Breast epithelium (tissue), 4 donors: ENCODE results near the gene TNFRSF17. TPM values are rescaled to one million over a fixed set of nuclear protein-coding genes. Genes with fewer than 3 reads are reported as not detected.
A peak's percentile ranks its signal among the peaks of the same experiment; 100 is the strongest.

ENCODE experiments used
- DNase-seq, 2 donors: peaks; one replicate each; pipeline ENCODE4 v3.0.0-alpha.2; 2019; ENCODE audit warnings: low spot score in 2 of 2
- H3K27ac ChIP-seq, 2 donors: fragments of 200-600 bp; sonication (generic) in 1 of 2; one replicate each; pipeline ENCODE4 v1.5.1; 2016 to 2019; ENCODE audit warnings: mild to moderate bottlenecking in 1 of 2
- H3K27me3 ChIP-seq, 2 donors: fragments of 200-600 bp; sonication (generic) in 1 of 2; one replicate each; pipeline versions ENCODE4 v1.5.1 to v1.6.0; 2017 to 2019; ENCODE audit warnings: control low read depth in 1 of 2, mild to moderate bottlenecking in 1 of 2
- H3K36me3 ChIP-seq: fragments of 200-600 bp; one replicate; pipeline ENCODE4 v1.5.1; 2019
- H3K4me1 ChIP-seq, 2 donors: fragments of 200-600 bp; sonication (generic); one replicate each; pipeline ENCODE4 v1.5.1; 2016 to 2019; ENCODE audit warnings: control low read depth in 1 of 2
- H3K4me3 ChIP-seq, 3 donors: fragments of 200-600 bp; sonication (generic); 1 replicate in 2 of 3; 2 replicates in 1 of 3; pipeline ENCODE4 v1.5.1; 2016 to 2019; ENCODE audit warnings: mild to moderate bottlenecking in 3 of 3, moderate library complexity in 2 of 3
- H3K9me3 ChIP-seq, 2 donors: fragments of 200-600 bp; sonication (generic) in 1 of 2; one replicate each; pipeline ENCODE4 v1.5.1; 2016 to 2019; ENCODE audit warnings: control low read depth in 1 of 2
- POLR2A ChIP-seq: fragments of 450-650 bp; IDR thresholded peaks from one replicate; pipeline ENCODE4 v1.6.1; 2016; ENCODE audit warnings: antibody characterized with exemption, mild to moderate bottlenecking, moderate library complexity
- POLR2AphosphoS5 ChIP-seq, 3 donors: sonication (generic); formaldehyde crosslinking; IDR thresholded peaks; one replicate each; pipeline ENCODE4 v1.6.1; 2017; ENCODE audit warnings: antibody characterized with exemption in 3 of 3
- intact Hi-C: fragments of 100-400 bp; cut with DNase I; formaldehyde crosslinking; loops from one replicate; pipeline ENCODE4 v1.15.1; 2023; ENCODE audit warnings: low total_unique reads
- total RNA-seq, 3 donors: library from RNA; depleted of rRNA; stranded (reverse); fragments of >200 nt; gene quantifications; one replicate each; pipeline ENCODE4 v1.1.0, GENCODE V29; 2016
- TF ChIP-seq, protein P1 (sequence below), 3 donors: fragments of 450-650 bp; IDR thresholded peaks; one replicate each; pipeline ENCODE4 v1.5.1; 2016 to 2017; ENCODE audit warnings: antibody characterized with exemption in 3 of 3, mild to moderate bottlenecking in 3 of 3, moderate library complexity in 3 of 3

TNFRSF17 gene
- total RNA-seq, 3 donors from 2014 or later: 0.44 to 0.98 TPM; not detected in 1

DNA sequence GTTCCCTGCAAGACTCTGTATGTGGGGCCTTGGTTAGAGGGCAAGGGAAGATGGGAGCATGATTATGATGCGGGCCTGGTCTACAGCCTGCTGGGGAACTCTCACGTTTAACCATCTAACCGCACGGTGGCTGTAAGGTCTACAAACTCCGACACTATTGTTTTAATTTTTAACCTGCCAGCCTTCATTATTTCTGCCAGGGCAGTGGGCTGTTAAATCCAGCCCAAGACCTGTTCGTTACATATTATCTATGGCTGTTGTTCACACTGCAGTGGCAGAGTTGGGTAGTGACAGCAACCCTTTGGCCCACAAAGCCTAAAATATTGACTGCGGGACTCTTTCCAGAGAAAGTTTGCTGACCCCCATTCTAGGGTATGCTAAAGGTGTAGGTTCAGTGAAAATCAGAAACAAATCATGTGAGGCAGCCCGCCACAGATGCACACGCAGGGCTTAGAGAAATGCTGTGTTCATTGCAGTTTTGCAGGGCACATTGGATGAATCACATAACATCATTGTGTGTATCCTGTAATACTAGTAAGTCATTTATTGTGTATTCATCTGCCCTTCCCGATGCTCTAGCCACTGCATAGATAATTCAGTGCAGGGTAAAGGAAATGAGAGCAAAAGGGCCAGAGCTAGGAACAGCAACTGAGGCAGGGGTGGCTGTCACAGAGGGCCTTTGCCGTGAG lies 25.8 kb downstream of the TNFRSF17 start:
- TF ChIP-seq, protein P1, sequence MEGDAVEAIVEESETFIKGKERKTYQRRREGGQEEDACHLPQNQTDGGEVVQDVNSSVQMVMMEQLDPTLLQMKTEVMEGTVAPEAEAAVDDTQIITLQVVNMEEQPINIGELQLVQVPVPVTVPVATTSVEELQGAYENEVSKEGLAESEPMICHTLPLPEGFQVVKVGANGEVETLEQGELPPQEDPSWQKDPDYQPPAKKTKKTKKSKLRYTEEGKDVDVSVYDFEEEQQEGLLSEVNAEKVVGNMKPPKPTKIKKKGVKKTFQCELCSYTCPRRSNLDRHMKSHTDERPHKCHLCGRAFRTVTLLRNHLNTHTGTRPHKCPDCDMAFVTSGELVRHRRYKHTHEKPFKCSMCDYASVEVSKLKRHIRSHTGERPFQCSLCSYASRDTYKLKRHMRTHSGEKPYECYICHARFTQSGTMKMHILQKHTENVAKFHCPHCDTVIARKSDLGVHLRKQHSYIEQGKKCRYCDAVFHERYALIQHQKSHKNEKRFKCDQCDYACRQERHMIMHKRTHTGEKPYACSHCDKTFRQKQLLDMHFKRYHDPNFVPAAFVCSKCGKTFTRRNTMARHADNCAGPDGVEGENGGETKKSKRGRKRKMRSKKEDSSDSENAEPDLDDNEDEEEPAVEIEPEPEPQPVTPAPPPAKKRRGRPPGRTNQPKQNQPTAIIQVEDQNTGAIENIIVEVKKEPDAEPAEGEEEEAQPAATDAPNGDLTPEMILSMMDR (IDR thresholded peaks at IDR 0.05): no peak
- TF ChIP-seq POLR2A: no peak
- TF ChIP-seq POLR2AphosphoS5 (IDR thresholded peaks at IDR 0.05): no peak
- intact Hi-C loops: no loop called here
- no peaks in the 10 kb centered on the region for H3K36me3 ChIP-seq
- no peak overlapping the region for H3K4me3 ChIP-seq
- H3K4me1 ChIP-seq: no peaks in the 10 kb centered on the region
- DNase-seq: no peak
- no peak overlapping the region for H3K27ac ChIP-seq
- no peaks in the 10 kb centered on the region for H3K9me3 ChIP-seq
- no peaks in the 10 kb centered on the region for H3K27me3 ChIP-seq

DNA sequence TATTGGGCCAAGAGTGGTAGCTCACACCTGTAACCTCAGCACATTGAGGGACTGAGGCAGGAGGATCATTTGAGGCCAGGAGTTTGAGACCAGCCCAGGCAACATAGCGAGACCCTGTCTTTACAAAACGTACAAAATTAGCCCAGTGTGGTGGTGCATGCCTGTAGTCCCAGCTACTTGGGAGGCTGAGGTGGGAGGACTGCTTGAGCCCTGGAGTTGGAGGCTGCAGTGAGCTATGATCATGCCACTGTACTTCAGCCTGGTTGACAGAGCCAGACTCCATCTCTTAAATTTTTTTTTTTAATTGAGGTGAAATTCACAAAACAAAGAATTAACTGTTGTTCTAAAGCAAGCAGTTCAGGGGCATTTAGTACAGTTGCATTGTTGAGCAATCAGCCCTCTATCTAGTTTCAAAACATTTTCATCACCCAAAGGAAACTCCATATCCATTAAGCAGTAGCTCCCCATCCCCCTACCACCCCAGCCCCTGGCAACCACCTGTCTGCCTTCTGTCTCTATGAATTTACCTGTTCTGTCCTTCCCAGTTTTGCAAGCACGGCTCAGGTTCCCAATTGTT lies 27.1 kb downstream of the TNFRSF17 start:
- Histone ChIP-seq H3K4me1 (no peaks in the 10 kb centered on the region), H3K4me3 (no peak overlapping the region), H3K27ac (no peak overlapping the region), H3K9me3 (no peaks in the 10 kb centered on the region), H3K36me3 (no peaks in the 10 kb centered on the region), H3K27me3 (no peaks in the 10 kb centered on the region)
- no peak for DNase-seq
- TF ChIP-seq POLR2A (no peak), POLR2AphosphoS5 (IDR thresholded peaks at IDR 0.05) (no peak)
- TF ChIP-seq, protein P1 (IDR thresholded peaks at IDR 0.05): no peak
- intact Hi-C loops: no loop called here

DNA sequence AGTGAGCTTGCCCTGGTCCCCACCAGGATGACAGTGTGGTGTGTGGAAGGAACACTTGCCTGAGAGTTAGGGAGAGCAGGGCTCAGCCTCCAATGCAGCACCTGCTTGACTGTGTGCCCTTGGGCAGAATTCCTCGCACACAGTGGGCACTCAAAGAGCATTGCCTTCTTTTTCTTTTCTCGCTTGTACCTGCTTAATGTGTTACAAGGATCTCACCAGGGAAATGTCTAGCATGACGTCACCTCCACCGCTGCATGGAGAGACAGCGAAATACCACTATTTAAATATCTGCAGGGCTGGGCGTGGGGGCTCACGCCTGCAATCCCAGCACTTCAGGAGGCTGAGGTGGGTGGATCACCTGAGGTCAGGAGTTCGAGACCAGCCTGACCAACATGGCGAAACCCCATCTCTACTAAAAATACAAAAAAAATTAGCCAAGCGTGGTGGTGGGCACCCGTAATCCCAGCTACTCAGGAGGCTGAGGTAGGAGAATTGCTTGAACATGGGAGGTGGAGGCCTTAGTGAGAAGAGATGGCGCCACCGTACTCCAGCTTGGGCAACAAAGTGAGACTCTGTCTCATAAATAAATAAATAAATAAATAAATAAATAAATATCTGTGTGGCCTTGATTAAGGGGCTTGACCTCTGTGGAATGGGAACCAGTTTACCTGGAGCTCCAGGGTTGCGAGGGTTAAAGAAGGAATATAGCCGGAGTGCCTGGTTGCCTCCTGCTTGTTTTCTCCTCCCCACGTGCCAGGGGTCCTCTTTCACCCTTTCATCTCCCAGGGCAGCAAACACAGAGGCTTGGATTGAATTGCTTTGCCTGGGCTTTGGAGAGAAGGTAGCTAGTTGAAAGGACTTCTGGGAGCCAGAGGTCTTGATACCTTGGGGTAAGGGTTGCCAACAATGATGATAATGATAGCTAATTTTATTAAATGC lies 27.8 kb downstream of the TNFRSF17 start:
- no peaks in the 10 kb centered on the region for H3K4me1 ChIP-seq
- no peaks in the 10 kb centered on the region for H3K9me3 ChIP-seq
- H3K36me3 ChIP-seq: no peaks in the 10 kb centered on the region
- no peak overlapping the region for H3K27ac ChIP-seq
- no peaks in the 10 kb centered on the region for H3K27me3 ChIP-seq
- no peak for DNase-seq
- TF ChIP-seq, protein P1 (IDR thresholded peaks at IDR 0.05): no peak
- TF ChIP-seq POLR2AphosphoS5 (IDR thresholded peaks at IDR 0.05) (no peak), POLR2A (no peak)
- intact Hi-C loops: no loop called here
- H3K4me3 ChIP-seq: no peak overlapping the region

DNA sequence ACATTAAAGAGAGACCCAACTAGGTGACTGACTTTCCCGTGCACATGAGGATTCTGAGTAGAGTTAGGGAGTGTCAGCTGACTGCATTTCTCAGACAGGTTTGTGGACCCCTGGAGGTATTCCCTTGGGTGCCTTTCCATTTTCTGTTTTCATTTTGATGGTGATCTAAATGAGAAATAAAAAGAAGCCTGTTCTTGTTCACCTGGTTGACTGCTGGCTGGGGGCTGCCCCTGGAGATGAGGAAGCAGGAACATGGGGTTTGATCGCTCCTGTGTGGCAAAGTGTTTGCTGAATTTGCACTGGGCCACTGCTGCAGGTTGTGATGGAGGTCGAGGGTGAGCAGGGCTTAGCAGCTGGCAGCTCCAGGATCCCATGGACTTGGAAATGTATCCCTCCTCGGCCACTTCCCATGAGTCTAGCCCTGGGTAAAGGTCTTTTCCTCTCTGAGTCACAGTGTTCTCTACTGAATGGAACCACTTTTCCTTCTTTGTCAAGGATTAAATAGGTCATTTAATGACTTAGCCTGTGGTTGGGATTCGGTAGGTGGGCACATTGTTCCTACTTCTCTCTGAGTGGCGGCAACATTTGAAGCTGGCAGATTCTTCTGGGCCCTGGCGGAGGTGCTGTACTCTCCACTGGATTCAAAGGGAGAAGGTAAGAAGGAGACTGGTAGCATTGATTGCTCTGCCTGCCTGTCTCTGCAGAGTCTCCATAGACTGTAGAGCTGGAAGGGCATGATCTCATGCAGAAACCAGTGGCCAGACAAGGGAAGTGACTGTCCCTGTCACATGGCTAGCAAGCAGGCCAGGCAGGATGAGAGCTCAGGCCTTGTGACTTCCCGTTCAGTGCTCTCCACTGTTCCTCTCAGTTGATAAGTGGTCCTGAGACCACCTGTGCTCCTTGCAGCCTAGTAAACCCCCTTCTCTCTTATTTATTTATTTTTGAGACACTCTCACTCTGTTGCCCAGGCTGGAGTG lies 29.4 kb downstream of the TNFRSF17 start:
- Histone ChIP-seq H3K27ac (peak overlapping the region in 1 of 2 donors; percentile 43), H3K27me3 (no peaks in the 10 kb centered on the region), H3K36me3 (no peaks in the 10 kb centered on the region), H3K4me1 (no peaks in the 10 kb centered on the region), H3K4me3 (no peak overlapping the region), H3K9me3 (no peaks in the 10 kb centered on the region)
- intact Hi-C loops: no loop called here
- TF ChIP-seq POLR2AphosphoS5 (IDR thresholded peaks at IDR 0.05) (no peak), POLR2A (no peak)
- TF ChIP-seq, protein P1 (IDR thresholded peaks at IDR 0.05): no peak
- no peak for DNase-seq
